ENCODE results near the gene CTNNA2.

CTNNA2 gene

GRCh38 chr2:80670763-80671162, 1157.9 kb downstream of the CTNNA2 start:
- DNase-seq = no peak

GRCh38 chr2:80687524-80687923, 1174.7 kb downstream of the CTNNA2 start:
- DNase-seq = no peak

GRCh38 chr2:80689106-80689505, 1176.3 kb downstream of the CTNNA2 start:
- DNase-seq = no peak

Measured in activated gamma-delta T cell (primary cell).